Hematopoietic multipotent progenitor cell treated with erythropoietin and hydrocortisone succinate and interleukin-3 and kit ligand, for 8 days (in vitro differentiated cells): ENCODE measurements around the gene BRMS1.
"Not testable (repeated sequence)": the region's sequence is repeated elsewhere in the genome, so short reads cannot be mapped to it uniquely, and the experiment has no call there.

Experiments used
- DNase-seq: peaks from one replicate; pipeline ENCODE4 v3.0.0-alpha.2; 2015

BRMS1 gene

GRCh38 chr11:66321606-66322005 is 23.3 kb downstream of the BRMS1 start:
- no peak for DNase-seq

GRCh38 chr11:66320748-66321147 is 24.2 kb downstream of the BRMS1 start:
- not testable (repeated sequence) for DNase-seq

GRCh38 chr11:66320289-66320688 is 24.6 kb downstream of the BRMS1 start:
- not testable (repeated sequence) for DNase-seq

- no peak for DNase-seq
Measured at GRCh38 chr11:66318600-66318970, 26.3 kb downstream of the BRMS1 start.

GRCh38 chr11:66317723-66318599 is 26.9 kb downstream of the BRMS1 start:
- no peak for DNase-seq

GRCh38 chr11:66317322-66317722 is 27.6 kb downstream of the BRMS1 start:
- no peak for DNase-seq

- no peak for DNase-seq
Measured at GRCh38 chr11:66316849-66317251, 28.1 kb downstream of the BRMS1 start, which contains the start of gene CD248. CD248 (minus strand) TSS chr11:66317044; CDS start chr11:66317027, 17 bp downstream.

GRCh38 chr11:66315921-66316811 is 28.7 kb downstream of the BRMS1 start:
- no peak for DNase-seq

- no peak for DNase-seq
Measured at GRCh38 chr11:66315498-66315885, 29.4 kb downstream of the BRMS1 start.

- no peak for DNase-seq
Measured at GRCh38 chr11:66314561-66315497, 30.1 kb downstream of the BRMS1 start.

GRCh38 chr11:66314186-66314501 is 30.8 kb downstream of the BRMS1 start:
- DNase-seq: no peak

GRCh38 chr11:66313321-66314185 is 31.4 kb downstream of the BRMS1 start:
- DNase-seq: no peak

- peak; percentile 98 for DNase-seq
Measured at GRCh38 chr11:66312549-66313320, 32.2 kb downstream of the BRMS1 start.

- peak; percentile 94 for DNase-seq
Measured at GRCh38 chr11:66311965-66312548, 32.8 kb downstream of the BRMS1 start.

- no peak for DNase-seq
Measured at GRCh38 chr11:66311470-66311964, 33.4 kb downstream of the BRMS1 start.

GRCh38 chr11:66310803-66311440 is 34.0 kb downstream of the BRMS1 start:
- DNase-seq: not testable (repeated sequence)

GRCh38 chr11:66310324-66310723 is 34.6 kb downstream of the BRMS1 start:
- no peak for DNase-seq

- DNase-seq: no peak
Measured at GRCh38 chr11:66309475-66309874, 35.4 kb downstream of the BRMS1 start.

- DNase-seq: no peak
Measured at GRCh38 chr11:66302656-66303055, 42.2 kb downstream of the BRMS1 start.

GRCh38 chr11:66299186-66299585 is 45.7 kb downstream of the BRMS1 start:
- no peak for DNase-seq
